ENCODE data around the gene LSM7. TPM values are rescaled to one million over a fixed set of nuclear protein-coding genes. Genes with fewer than 3 reads are reported as not detected.
A peak's percentile ranks its signal among the peaks of the same experiment; 100 is the strongest.

LSM7 gene
- total RNA-seq, 1 experiment from 2014 or later, result 97.3 TPM

- Histone ChIP-seq H3K27ac (ENCODE audit: low read length) (no peak overlapping the region), H3K36me3 (ENCODE audit: control insufficient read depth, insufficient read depth, low read length) (no peaks in the 10 kb centered on the region), H3K4me1 (ENCODE audit: control insufficient read depth, insufficient read depth, low read length) (no peaks in the 10 kb centered on the region), H3K9me3 (ENCODE audit: control insufficient read depth, insufficient read depth, low read depth, low read length) (no peaks in the 10 kb centered on the region), H3K4me3 (ENCODE audit: low read depth in 2 of 2, low read length in 2 of 2) (no peak overlapping the region), H3K27me3 (ENCODE audit: control insufficient read depth, insufficient read depth, low read length) (no peaks in the 10 kb centered on the region)
- intact Hi-C loops (cut with micrococcal nuclease; ENCODE audit: unreplicated experiment), result no loop called here
- in situ Hi-C loops (cut with HindIII; ENCODE audit: low pct_unique_long_range_greater_than_20kb, low sequenced_read_pairs), result no loop called here
- CTCF ChIA-PET, result no interaction called here
- no peak for TF ChIP-seq REST (IDR thresholded peaks at IDR 0.05; ENCODE audit: insufficient read depth in 1 of 2, low read depth in 2 of 2, low read length in 1 of 2)
- no peak for TF ChIP-seq CTCF (IDR thresholded peaks at IDR 0.05)
- TF ChIP-seq TCF7L2 (IDR thresholded peaks at IDR 0.05; ENCODE audit: low read depth, low read length), result no peak
- no peak for TF ChIP-seq POLR2AphosphoS5 (IDR thresholded peaks at IDR 0.05; ENCODE audit: low read depth, low read length)
- no peak for TF ChIP-seq SIN3A (IDR thresholded peaks at IDR 0.05; ENCODE audit: borderline replicate concordance, insufficient read depth, low read depth, low read length)
- ATAC-seq (no peak), DNase-seq (ENCODE audit: low read depth, low spot score) (no peak)
- POLR2A ChIA-PET, result no interaction called here
- no TSS peak for BruUV-seq (replicated peaks)
Measured at GRCh38 chr19:2345076-2345475, 16.7 kb upstream of the LSM7 start.

- no peak for TF ChIP-seq TCF7L2 (IDR thresholded peaks at IDR 0.05; ENCODE audit: low read depth, low read length)
- 0 out of 4 replicates have a peak, but pooled peaks of 1 of the 2 experiments have one; percentile 18 for TF ChIP-seq REST (IDR thresholded peaks at IDR 0.05; ENCODE audit: insufficient read depth in 1 of 2, low read depth in 2 of 2, low read length in 1 of 2)
- no peaks in the 10 kb centered on the region for H3K36me3 ChIP-seq (ENCODE audit: control insufficient read depth, insufficient read depth, low read length)
- in situ Hi-C loops (cut with HindIII; ENCODE audit: low pct_unique_long_range_greater_than_20kb, low sequenced_read_pairs), result no loop called here
- H3K9me3 ChIP-seq (ENCODE audit: control insufficient read depth, insufficient read depth, low read depth, low read length), result no peaks in the 10 kb centered on the region
- no peak for ATAC-seq
- no TSS peak for BruUV-seq (replicated peaks)
- H3K4me1 ChIP-seq (ENCODE audit: control insufficient read depth, insufficient read depth, low read length), result no peaks in the 10 kb centered on the region
- ChIA-PET CTCF (no interaction called here), POLR2A (no interaction called here)
- no peak overlapping the region for H3K4me3 ChIP-seq (ENCODE audit: low read depth in 2 of 2, low read length in 2 of 2)
- no peak overlapping the region for H3K27ac ChIP-seq (ENCODE audit: low read length)
- intact Hi-C loops (cut with micrococcal nuclease; ENCODE audit: unreplicated experiment), result no loop called here
- DNase-seq (ENCODE audit: low read depth, low spot score), result no peak
- H3K27me3 ChIP-seq (ENCODE audit: control insufficient read depth, insufficient read depth, low read length), result no peaks in the 10 kb centered on the region
Measured at GRCh38 chr19:2344381-2344870, 16.0 kb upstream of the LSM7 start.

Data from Panc1 (cell line).